MM.1S (cell line): ENCODE results near the gene RBL1.
"Not testable (repeated sequence)": the region's sequence is repeated elsewhere in the genome, so short reads cannot be mapped to it uniquely, and the experiment has no call there.

Source experiments
- DNase-seq: peaks from one replicate; pipeline ENCODE4 v3.0.0-alpha.2; 2015
- H2AFZ ChIP-seq: fragments of 300-600 bp; sonication (generic); 2 replicates; pipeline ENCODE4 v1.6.0; 2016; ENCODE audit warnings: antibody characterized with exemption, low read length
- H3F3A ChIP-seq: fragments of 300-600 bp; sonication (generic); 2 replicates; pipeline ENCODE4 v1.6.1; 2016; ENCODE audit warnings: mild to moderate bottlenecking, antibody characterized with exemption, low read length, moderate library complexity, mixed read lengths; ENCODE audit not compliant: insufficient read depth
- H3K27ac ChIP-seq: fragments of 300-600 bp; sonication (generic); 2 replicates; pipeline ENCODE4 v1.5.1; 2016; ENCODE audit warnings: mild to moderate bottlenecking, low read length
- H3K27me3 ChIP-seq: fragments of 300-600 bp; sonication (generic); replicated peaks from 2 replicates; pipeline ENCODE4 v1.6.0; 2016; ENCODE audit warnings: low read length; ENCODE audit not compliant: insufficient read depth
- H3K36me3 ChIP-seq: fragments of 300-600 bp; sonication (generic); replicated peaks from 2 replicates; pipeline ENCODE4 v1.6.1; 2016; ENCODE audit warnings: mild to moderate bottlenecking, low read length, mixed read lengths; ENCODE audit not compliant: insufficient read depth
- H3K4me1 ChIP-seq: fragments of 300-600 bp; sonication (generic); 2 replicates; pipeline ENCODE4 v1.6.1; 2016; ENCODE audit warnings: low read length, mixed read lengths
- H3K4me2 ChIP-seq: fragments of 300-600 bp; sonication (generic); 2 replicates; pipeline ENCODE4 v1.6.0; 2016; ENCODE audit warnings: low read depth, low read length
- H3K4me3 ChIP-seq: fragments of 300-600 bp; sonication (generic); 2 replicates; pipeline ENCODE4 v1.5.1; 2016; ENCODE audit warnings: low read length, mixed read lengths
- H3K79me2 ChIP-seq: fragments of 300-600 bp; sonication (generic); 2 replicates; pipeline ENCODE4 v1.6.1; 2016; ENCODE audit warnings: mixed run types, low read length, mixed read lengths
- H3K9ac ChIP-seq: fragments of 300-600 bp; sonication (generic); 2 replicates; pipeline ENCODE4 v1.6.1; 2016; ENCODE audit warnings: low read length, mixed read lengths
- H3K9me2 ChIP-seq: fragments of 300-600 bp; sonication (generic); replicated peaks from 2 replicates; pipeline ENCODE4 v1.6.1; 2016; ENCODE audit warnings: mild to moderate bottlenecking, low read length, mixed read lengths; ENCODE audit not compliant: insufficient read depth
- H3K9me3 ChIP-seq: fragments of 300-600 bp; sonication (generic); replicated peaks from 2 replicates; pipeline ENCODE4 v1.6.1; 2016; ENCODE audit warnings: mild to moderate bottlenecking, low read length, mixed read lengths; ENCODE audit not compliant: insufficient read depth
- H4K20me1 ChIP-seq: fragments of 300-600 bp; sonication (generic); 2 replicates; pipeline ENCODE4 v1.6.1; 2016; ENCODE audit warnings: mild to moderate bottlenecking, low read length, moderate library complexity, mixed read lengths; ENCODE audit not compliant: insufficient read depth
- EZH2 ChIP-seq: fragments of 300-600 bp; sonication (generic); optimal IDR thresholded peaks from 2 replicates; pipeline ENCODE3; 2017; ENCODE audit warnings: low read depth, mild to moderate bottlenecking, antibody characterized with exemption, low read length, mixed read lengths
- EZH2phosphoT487 ChIP-seq: fragments of 300-600 bp; sonication (generic); IDR thresholded peaks from 2 replicates; pipeline ENCODE4 v1.6.1; 2018; ENCODE audit warnings: antibody characterized with exemption, low read length
- TF ChIP-seq, protein P1 (sequence below): fragments of 300-600 bp; sonication (generic); IDR thresholded peaks from 2 replicates; pipeline ENCODE4 v1.5.1; 2016; ENCODE audit warnings: antibody characterized with exemption, low read length, mixed read lengths

The RBL1 gene

DNA sequence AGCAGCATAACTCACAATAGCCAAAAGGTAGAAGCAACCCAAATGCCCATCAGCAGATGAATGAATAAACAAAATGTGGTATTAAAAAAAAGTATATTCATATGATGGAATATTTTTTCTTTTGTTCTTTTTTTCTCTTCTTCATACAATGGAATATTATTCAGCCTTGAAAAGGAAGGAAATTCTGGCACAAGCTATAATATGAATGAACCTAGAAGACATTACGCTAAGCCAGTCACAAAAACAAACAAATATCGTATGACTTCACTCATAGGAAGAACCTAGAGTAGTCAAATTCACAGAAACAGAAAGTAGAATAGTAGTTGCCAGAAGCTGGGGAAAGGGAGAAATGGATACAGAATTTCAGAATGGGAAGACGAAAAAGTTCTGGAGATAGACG, 63.7 kb downstream of the RBL1 start:
- Histone ChIP-seq H3K4me2 (no peak overlapping the region), H4K20me1 (no peaks in the 10 kb centered on the region), H3K9me3 (no peaks in the 10 kb centered on the region), H3K27ac (no peak overlapping the region), H3K27me3 (no peaks in the 10 kb centered on the region), H3K79me2 (peaks cover 12% of the 10 kb centered on the region), H3F3A (no peaks in the 10 kb centered on the region; the same call in 1 of the 2 replicates), H3K4me3 (no peak overlapping the region), H3K9ac (no peak overlapping the region), H3K36me3 (peaks cover 8% of the 10 kb centered on the region), H3K4me1 (no peaks in the 10 kb centered on the region), H3K9me2 (no peaks in the 10 kb centered on the region), H2AFZ (no peak overlapping the region)
- no peak for DNase-seq
- TF ChIP-seq EZH2phosphoT487 (no peak), EZH2 (no peak)
- TF ChIP-seq, protein P1, sequence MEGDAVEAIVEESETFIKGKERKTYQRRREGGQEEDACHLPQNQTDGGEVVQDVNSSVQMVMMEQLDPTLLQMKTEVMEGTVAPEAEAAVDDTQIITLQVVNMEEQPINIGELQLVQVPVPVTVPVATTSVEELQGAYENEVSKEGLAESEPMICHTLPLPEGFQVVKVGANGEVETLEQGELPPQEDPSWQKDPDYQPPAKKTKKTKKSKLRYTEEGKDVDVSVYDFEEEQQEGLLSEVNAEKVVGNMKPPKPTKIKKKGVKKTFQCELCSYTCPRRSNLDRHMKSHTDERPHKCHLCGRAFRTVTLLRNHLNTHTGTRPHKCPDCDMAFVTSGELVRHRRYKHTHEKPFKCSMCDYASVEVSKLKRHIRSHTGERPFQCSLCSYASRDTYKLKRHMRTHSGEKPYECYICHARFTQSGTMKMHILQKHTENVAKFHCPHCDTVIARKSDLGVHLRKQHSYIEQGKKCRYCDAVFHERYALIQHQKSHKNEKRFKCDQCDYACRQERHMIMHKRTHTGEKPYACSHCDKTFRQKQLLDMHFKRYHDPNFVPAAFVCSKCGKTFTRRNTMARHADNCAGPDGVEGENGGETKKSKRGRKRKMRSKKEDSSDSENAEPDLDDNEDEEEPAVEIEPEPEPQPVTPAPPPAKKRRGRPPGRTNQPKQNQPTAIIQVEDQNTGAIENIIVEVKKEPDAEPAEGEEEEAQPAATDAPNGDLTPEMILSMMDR: no peak

DNA sequence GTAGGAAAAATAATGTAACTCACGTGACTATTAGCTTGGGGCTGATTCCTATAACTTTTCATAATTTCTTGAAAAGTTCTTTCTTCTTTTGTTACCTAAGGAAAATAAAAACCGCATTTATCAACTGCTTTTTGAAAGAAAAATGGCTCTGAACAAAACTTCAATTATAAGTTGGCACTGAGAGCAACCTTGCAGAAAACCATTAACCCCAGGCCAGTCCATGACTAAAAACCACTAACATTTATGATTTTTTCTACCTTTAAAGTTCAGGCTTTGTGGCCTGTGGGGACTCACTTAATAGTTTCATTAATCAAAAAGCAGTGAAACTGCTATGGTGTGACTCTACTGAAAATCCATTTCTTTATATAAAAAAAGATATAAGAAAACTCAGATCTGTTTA, 75.2 kb downstream of the RBL1 start:
- no peak for DNase-seq
- Histone ChIP-seq H3K9ac (no peak overlapping the region), H3K27ac (no peak overlapping the region), H3K36me3 (peaks cover 4% of the 10 kb centered on the region; the same call in 1 of the 2 replicates), H4K20me1 (no peaks in the 10 kb centered on the region), H3F3A (0 out of 2 replicates have a peak, but pooled peaks cover under 1% of the 10 kb centered on the region), H3K79me2 (no peaks in the 10 kb centered on the region; the same call in 1 of the 2 replicates), H3K4me1 (peaks cover under 1% of the 10 kb centered on the region; the same call in 1 of the 2 replicates), H3K4me3 (no peak overlapping the region), H3K4me2 (no peak overlapping the region), H3K9me3 (no peaks in the 10 kb centered on the region), H2AFZ (no peak overlapping the region), H3K27me3 (no peaks in the 10 kb centered on the region), H3K9me2 (no peaks in the 10 kb centered on the region)
- TF ChIP-seq EZH2phosphoT487 (no peak), EZH2 (no peak)

DNA sequence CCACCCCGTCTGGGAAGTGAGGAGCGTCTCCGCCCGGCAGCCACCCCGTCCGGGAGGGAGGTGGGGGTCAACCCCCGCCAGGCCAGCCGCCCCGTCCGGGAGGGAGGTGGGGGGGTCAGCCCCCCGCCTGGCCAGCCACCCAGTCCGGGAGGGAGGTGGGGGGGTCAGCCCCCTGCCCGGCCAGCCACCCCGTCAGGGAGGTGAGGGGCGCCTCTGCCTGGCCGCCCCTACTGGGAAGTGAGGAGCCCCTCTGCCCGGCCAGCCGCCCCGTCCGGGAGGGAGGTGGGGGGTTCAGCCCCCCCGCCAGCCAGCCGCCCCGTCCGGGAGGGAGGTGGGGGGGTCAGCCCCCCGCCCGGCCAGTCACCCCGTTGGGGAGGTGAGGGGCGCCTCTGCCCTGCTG, 83.2 kb downstream of the RBL1 start:
- not testable (repeated sequence) for DNase-seq, H3K27ac ChIP-seq, H4K20me1 ChIP-seq, H3K36me3 ChIP-seq, H3K79me2 ChIP-seq, H2AFZ ChIP-seq, H3K27me3 ChIP-seq, H3K4me3 ChIP-seq, H3K9me3 ChIP-seq, H3K4me2 ChIP-seq, H3K9me2 ChIP-seq, H3K9ac ChIP-seq
- H3K4me1 ChIP-seq: peaks cover 12% of the 10 kb centered on the region
- peaks cover 15% of the 10 kb centered on the region for H3F3A ChIP-seq

DNA sequence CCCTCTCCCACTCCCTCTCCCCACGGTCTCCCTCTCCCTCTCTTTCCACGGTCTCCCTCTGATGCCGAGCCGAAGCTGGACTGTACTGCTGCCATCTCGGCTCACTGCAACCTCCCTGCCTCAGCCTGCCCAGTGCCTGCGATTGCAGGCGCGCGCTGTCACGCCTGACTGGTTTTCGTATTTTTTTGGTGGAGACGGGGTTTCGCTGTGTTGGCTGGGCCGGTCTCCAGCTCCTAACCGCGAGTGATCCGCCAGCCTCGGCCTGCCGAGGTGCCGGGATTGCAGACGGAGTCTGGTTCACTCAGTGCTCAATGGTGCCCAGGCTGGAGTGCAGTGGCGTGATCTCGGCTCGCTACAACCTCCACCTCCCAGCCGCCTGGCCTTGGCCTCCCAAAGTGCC, 83.9 kb downstream of the RBL1 start:
- H3K27me3 ChIP-seq, H3K9me3 ChIP-seq, H3K4me2 ChIP-seq, DNase-seq, H2AFZ ChIP-seq, H3K4me3 ChIP-seq, H3K27ac ChIP-seq, H3K36me3 ChIP-seq, H4K20me1 ChIP-seq, H3K79me2 ChIP-seq, H3K9me2 ChIP-seq, H3K9ac ChIP-seq: not testable (repeated sequence)
- Histone ChIP-seq H3K4me1 (peaks cover 12% of the 10 kb centered on the region), H3F3A (peaks cover 15% of the 10 kb centered on the region)

DNA sequence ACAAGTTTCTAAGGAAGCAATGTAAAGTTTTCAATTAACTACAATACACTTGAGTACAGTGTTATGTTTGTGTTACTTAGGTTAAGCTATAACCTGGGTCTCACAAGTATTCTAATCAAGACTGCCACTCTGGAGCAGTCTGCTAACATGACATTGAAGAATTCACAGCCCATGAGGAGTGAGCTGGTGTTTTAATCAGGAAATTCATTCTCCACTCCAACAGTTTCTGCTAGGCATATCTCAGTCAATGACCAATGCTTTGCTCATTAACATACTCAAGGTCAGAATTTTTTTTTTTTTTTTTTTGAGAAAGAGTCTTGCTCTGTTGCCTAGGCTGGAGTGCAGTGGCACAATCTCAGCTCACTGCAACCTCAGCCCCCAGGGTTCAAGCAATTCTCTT, 84.7 kb downstream of the RBL1 start:
- no peaks in the 10 kb centered on the region for H4K20me1 ChIP-seq
- peaks cover 15% of the 10 kb centered on the region for H3F3A ChIP-seq
- H3K4me1 ChIP-seq: peaks cover 12% of the 10 kb centered on the region
- no peak overlapping the region for H3K27ac ChIP-seq
- H3K9ac ChIP-seq: no peak overlapping the region
- DNase-seq: no peak
- no peaks in the 10 kb centered on the region for H3K9me3 ChIP-seq
- no peaks in the 10 kb centered on the region; the same call in 1 of the 2 replicates for H3K36me3 ChIP-seq
- no peaks in the 10 kb centered on the region for H3K9me2 ChIP-seq
- H3K79me2 ChIP-seq: 0 out of 2 replicates have a peak, but pooled peaks cover 3% of the 10 kb centered on the region
- H3K4me3 ChIP-seq: no peak overlapping the region
- no peak overlapping the region for H2AFZ ChIP-seq
- H3K4me2 ChIP-seq: no peak overlapping the region
- H3K27me3 ChIP-seq: no peaks in the 10 kb centered on the region
- no peak for TF ChIP-seq EZH2phosphoT487
- TF ChIP-seq, protein P1: no peak
- TF ChIP-seq EZH2: no peak
